HTERT RPE-1 (cell line): ENCODE results near the gene SLC9C2.
"Not testable (repeated sequence)": the region's sequence is repeated elsewhere in the genome, so short reads cannot be mapped to it uniquely, and the experiment has no call there.

ENCODE experiments used
- in situ Hi-C: fragments of 300-500 bp; cut with MboI; formaldehyde crosslinking; loops from 4 replicates; pipeline ENCODE4 v1.14.3; 2020; ENCODE audit warnings: low sequenced_read_pairs

Gene SLC9C2

DNA sequence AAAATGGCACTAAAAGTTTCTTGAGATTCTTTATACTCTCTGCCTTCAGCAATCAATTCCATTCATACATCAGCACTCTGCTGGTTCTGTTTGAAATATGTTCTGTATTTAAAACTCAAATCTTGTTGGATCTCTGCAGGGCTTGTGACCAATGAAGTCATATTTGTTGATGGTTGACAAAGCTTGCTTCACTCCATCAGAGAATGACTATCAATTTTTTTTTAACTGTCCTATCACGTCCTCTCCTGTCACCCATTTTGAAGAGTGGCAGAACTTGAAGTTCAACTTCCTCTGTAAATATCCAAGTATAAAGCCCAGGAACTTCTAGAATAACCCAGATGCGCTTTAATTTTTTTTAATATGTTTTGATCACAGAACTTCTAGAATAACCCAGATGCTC, 114.9 kb downstream of the SLC9C2 start:
- in situ Hi-C loops = no loop called here

DNA sequence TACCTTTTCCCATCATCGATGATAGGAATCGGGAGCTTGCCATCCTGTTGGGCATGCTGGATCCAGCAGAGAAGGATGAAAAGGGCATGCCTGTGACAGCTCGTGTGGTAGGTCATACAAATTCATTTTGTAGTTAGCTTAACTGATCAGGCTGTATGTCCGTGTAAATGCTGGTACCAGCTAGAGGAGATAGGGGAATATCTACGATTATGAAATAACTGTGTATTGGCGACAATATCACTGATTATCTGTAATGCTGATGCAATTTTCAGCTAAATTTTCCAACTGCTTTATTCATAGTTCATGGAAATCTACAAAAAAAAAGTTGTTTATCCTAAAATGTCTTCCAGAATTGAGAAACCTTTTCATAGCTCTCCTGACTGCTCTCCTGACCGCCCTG, 117.5 kb downstream of the SLC9C2 start:
- in situ Hi-C loops = no loop called here

GRCh38 chr1:173484276-173484675, 118.6 kb downstream of the SLC9C2 start:
- in situ Hi-C loops = no loop called here

DNA sequence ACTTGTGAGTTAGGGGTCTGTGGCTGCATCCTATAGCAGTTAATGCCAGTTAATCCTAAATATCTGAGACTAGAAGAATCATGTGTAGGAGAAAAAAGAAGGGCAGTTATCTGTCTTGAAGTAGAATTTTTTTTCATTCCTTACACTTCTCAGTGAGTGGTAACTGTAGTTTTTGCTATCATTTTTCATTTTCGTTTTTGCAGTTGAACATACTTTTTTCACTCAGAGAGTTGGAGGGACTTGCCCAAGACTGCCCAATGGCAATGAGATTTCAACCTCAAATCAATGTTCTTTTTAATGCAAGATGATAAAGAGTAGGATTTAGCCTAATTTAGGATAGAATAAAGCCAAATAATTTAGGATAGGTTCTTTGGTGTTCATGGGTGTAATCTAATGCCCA, 120.2 kb downstream of the SLC9C2 start:
- in situ Hi-C loops = no loop called here

GRCh38 chr1:173481195-173481772, 121.6 kb downstream of the SLC9C2 start:
- in situ Hi-C loops = no loop called here

- in situ Hi-C loops = no loop called here
Observed at GRCh38 chr1:173479649-173480048, 123.2 kb downstream of the SLC9C2 start.

GRCh38 chr1:173478094-173478674, 124.7 kb downstream of the SLC9C2 start:
- in situ Hi-C loops = no loop called here

DNA sequence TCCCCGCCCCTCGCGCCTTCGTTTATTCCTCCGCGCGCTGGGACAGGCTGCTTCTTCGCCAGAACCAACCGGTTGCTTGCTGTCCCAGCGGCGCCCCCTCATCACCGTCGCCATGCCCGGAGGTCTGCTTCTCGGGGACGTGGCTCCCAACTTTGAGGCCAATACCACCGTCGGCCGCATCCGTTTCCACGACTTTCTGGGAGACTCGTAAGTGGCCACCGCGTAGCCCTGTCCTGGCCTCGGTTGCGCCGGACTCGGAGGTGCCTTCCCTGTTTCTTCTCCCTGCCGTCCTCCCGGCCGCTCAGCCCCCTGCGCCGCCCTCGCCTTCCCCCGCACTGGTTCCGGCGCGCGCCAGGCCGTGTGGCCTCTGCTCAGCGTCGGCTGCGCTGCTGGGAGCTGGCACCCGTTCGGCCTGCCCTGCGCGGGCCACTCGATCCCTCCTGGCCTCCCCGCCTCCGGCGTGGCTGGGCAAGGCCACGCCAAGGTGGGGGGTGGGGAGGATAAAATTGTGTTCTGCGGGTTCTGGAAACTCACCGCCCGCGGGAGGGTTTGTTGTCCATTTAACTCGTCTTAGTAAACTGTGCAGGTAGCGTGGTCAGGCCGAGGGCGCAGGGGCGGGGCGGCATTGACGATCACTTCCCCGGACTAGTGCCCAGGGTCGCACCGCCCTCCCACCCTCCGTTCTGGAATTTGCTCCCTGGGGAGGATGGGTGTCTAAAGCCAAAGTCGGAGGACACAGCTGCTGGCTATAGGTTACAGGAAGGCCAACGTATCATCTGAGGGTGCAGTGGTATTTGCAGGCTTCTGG, 125.4 kb downstream of the SLC9C2 start, which contains the start of gene PRDX6:
Gene PRDX6 (plus strand): TSS at position 50 of the 808 bp plus-strand sequence. CDS start 63 bp downstream, at position 113.
- in situ Hi-C loops = no loop called here

DNA sequence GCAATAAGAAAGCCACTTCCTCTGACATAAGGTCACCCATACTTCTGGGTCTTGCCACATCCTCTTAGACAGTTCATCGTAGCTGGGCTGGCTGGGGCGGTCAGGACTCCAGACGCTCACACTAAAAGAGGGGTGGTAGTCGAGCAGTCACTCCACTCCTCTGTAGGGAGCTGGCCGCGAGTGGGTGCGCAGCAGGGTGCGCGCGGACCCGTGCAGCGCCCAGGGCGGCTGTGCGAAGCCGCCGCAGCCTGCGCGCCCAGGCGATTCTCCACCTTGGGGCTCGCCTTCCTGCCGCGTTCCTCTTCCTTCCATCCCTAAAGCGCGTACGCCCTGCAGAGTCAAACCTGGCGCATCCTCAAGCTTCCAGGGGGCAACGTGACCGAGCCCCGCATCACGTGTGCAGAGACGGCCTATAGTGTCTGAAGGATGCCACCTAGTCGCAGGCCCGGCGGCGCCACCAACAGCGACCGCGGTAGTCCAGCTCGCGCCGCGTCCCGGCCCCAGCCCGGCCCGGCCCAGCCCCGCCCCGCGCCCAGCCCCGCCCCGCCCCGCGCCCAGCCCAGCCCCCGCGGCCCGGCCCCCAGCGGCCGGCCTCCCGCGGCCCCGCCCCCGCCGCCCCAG, 126.1 kb downstream of the SLC9C2 start:
- in situ Hi-C loops = no loop called here

DNA sequence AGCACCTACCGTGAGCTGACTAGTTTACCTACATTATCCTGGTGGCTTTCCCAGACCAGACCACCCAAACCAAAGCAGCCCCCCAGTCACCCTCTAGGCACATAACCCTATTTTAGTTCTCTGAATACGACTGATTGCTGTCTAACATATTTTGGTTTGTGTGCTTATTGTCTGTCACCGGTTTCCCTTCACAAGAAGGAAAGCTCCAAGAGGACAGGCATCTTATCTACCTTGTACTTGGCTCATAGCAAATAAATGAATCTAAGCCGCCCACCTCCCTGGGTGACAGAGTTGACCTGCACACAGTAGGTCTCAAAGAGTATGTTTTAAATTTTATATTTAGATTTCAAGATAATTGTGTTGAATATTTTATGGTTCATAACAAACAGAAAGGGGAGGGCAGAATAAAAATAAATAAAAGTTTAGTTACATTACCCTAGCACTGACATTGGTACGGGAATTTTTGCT, 126.6 kb downstream of the SLC9C2 start:
- in situ Hi-C loops = no loop called here

- in situ Hi-C loops = no loop called here
Observed at GRCh38 chr1:173475564-173476196, 127.2 kb downstream of the SLC9C2 start.

DNA sequence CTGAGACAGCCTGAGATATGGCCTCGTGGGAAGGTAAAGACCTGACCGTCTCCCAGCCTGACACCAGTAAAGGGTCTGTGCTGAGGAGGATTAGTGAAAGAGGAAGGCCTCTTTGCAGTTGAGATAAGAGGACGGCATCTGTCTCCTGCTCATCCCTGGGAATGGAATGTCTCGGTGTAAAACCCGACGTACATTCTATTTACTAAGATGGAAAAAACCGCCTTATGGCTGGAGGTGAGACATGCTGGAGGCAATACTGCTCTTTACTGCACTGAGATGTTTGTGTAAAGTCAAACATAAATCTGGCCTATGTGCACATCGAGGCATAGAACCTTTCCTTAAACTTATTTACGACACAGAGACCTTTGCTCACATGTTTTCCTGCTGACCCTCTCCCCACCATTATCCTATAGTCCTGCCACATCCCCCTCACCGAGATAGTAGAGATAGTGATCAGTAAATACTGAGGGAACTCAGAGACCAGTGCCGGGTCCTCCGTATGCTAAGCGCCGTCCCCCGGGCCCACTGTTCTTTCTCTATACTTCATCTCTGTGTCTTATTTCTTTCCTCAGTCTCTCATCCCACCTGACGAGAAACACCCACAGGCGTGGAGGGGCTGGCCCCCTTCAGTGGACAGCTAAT, 128.0 kb downstream of the SLC9C2 start:
- in situ Hi-C loops = not testable (repeated sequence)

DNA sequence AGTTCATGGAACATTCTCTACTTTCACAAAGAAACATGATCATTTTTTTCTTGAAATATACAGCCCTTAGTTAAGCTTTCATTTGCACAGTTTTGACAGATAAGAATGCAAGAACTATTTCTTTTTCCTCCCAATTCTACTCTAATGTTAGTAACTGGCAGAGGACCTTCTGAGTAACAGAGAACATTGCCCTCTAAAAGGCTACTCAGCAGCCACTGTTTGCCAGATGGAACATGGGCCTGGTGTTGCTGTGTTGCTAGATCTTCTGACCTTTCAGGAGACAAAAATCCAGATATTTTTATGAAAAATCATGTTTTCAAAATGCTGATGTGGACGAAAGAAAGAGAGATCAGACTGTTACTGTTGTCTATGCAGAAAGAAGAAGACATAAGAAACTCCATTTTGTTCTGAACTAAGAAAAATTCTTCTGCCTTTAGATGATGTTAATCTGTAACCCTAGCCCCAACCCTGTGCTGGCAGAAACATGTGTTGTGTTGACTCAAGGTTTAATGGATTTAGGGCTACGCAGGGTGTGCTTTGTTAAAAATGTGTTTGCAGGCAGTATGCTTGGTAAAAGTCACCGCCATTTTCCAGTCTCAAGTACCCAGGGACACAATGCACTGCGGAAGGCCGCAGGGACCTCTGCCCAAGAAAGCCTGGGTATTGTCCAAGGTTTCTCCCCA, 128.6 kb downstream of the SLC9C2 start:
- in situ Hi-C loops = no loop called here

DNA sequence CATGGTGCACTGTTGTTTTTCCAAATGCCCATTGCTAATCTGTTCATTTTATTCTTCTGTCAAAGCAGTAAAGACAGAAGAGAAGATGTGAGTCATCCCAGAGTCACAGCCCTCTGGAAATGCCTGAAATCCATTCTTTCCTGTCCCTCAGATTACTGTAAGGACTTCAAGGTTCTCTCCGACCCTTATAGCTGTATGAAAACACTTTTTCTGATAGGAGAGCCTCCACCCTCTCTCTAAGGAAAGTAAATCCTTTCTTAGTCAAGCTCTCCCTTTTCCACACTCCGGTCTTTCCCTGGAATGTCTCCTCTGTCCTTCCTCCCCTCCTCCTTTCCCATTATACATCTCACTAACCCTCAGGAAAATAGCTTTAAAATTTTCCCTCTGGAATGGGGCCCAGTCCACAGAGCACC, 129.3 kb downstream of the SLC9C2 start:
- in situ Hi-C loops = no loop called here

DNA sequence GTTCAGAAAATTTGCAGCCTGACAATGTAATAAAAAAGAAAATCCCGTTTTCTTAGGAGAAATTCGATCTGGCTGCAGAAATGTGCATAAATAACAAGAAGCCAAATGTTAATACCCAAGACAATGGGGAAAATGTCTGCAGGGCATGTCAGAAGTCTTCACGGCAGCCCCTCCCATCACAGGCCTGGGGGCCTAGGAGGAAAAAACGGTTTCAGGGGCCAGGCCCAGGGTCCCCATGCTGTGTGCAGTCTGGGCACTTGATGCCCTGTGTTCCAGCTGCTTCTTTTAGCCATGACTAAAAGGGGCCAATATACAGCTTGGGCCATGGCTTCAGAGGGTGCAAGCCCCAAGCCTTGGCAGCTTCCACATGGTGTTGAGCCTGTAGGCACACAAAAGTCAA, 132.3 kb downstream of the SLC9C2 start:
- in situ Hi-C loops = no loop called here

DNA sequence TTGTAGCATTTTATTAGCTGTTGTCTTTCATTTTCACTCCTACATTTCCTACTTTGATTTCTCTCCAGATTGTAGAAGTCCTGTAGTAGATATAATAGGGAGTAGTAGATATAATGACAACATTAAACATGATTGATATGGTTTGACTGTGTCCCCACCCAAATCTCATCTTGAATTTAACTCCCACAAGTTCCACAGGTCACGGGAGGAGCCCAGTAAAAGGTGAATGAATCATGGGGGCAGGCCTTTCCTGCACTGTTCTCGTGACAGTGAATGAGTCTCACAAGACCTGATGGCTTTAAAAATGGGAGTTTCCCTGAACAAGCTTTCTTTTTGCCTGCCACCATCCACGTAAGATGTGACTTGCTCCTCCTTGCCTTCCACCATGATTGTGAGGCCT, 133.2 kb downstream of the SLC9C2 start:
- in situ Hi-C loops = no loop called here

DNA sequence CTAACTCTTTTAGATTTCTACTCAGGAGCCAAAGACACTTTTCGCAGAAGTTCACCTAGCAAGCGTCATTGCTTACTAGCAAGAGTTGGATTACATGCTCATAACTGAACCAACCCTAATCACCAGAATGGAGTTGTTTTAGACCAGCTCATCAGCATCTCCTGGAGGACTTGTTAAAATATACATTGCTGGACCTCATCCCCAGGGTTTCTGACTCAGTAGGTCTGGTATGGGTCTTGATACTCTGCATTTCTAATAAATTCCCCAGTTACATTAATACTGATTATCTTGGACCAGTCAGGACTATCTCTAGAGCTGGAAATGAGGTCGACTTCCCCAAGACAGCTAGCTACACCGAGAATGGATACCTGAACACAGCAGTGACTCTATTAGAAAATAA, 135.4 kb downstream of the SLC9C2 start:
- in situ Hi-C loops = no loop called here

DNA sequence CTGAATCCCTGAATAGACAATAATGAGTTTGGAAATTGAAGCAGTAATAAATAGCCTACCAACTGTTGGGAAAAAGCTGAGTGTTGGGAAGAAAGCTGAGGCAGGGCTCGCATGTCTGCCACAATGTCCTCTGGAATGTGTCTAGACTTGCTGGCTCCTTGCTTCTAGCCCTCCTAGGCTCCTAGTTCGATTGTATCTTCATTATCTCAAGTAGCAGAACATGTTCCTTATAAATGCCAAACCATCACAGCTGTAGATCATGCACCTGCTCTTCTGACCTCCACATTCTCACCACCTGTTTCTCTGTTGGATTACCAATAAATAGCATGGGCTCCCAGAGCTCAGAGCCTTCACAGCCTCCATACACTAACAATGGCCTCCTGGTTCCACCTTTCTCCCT, 138.7 kb downstream of the SLC9C2 start:
- in situ Hi-C loops = not testable (repeated sequence)

- in situ Hi-C loops = not testable (repeated sequence)
Observed at GRCh38 chr1:173462666-173463065, 140.2 kb downstream of the SLC9C2 start.

- in situ Hi-C loops = no loop called here
Observed at GRCh38 chr1:173459885-173460284, 143.0 kb downstream of the SLC9C2 start.
